Mesenteric fat pad (tissue), 1 donor: ENCODE measurements around the gene ZSCAN12. TPM values are rescaled to one million over a fixed set of nuclear protein-coding genes. Genes with fewer than 3 reads are reported as not detected.
A peak's percentile ranks its signal among the peaks of the same experiment; 100 is the strongest.
"Not testable (repeated sequence)": the region's sequence is repeated elsewhere in the genome, so short reads cannot be mapped to it uniquely, and the experiment has no call there.

Experiments
- DNase-seq: peaks from one replicate; pipeline ENCODE4 v3.0.0-alpha.2; 2020; ENCODE audit warnings: low spot score
- long read RNA-seq: library from polyadenylated mRNA; unstranded; transcript quantifications from one replicate; pipeline ENCODE4 v2.0.0, GENCODE V29; 2020
- total RNA-seq: library from RNA; stranded (reverse); fragmentation: NEBNext Ultra II Directional; extraction: Animal tissue kit (Norgen Biotek cat#: 25700); gene quantifications from one replicate; pipeline ENCODE4 v1.2.1, GENCODE V29; 2021
- donor health status: DM: yes; HTN: yes; CAD: no.

The ZSCAN12 gene
- 3.5 TPM for total RNA-seq
- long read RNA-seq, partial matches to known transcripts, result 3 of 5 reads
- long read RNA-seq, other reads (novel, unspliced or antisense), result 2 of 5 reads

GRCh38 chr6:28399350-28400121, at the start of gene ZSCAN12:
ZSCAN12 (minus strand) TSS chr6:28399747; CDS start chr6:28398405, 1,342 bp downstream.
- DNase-seq, result peak; percentile 92

DNA sequence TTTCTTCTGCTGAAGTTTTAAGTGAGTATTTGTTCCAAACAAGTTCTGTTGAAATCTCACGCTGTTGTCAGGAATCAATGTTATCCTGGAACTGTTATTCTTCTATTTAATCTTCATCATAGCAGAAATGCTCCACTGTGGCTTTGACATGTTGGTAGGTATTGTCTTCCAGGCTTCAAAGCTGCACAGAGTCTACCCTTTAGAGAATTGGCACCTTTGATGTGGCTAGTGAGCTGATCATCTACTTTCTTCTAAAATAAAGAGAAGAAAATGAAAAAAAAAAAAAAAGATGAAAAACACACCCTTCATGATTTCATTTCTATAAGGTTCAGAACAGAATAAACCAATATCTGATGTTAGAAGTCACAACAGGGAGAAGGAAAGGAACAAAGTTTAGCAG, 49.5 kb upstream of the ZSCAN12 start:
- DNase-seq, result no peak

GRCh38 chr6:28447512-28447906, 48.0 kb upstream of the ZSCAN12 start:
- DNase-seq, result not testable (repeated sequence)

GRCh38 chr6:28446818-28447511, 47.4 kb upstream of the ZSCAN12 start:
- no peak for DNase-seq

GRCh38 chr6:28444759-28445158, 45.2 kb upstream of the ZSCAN12 start:
- DNase-seq, result not testable (repeated sequence)

GRCh38 chr6:28443112-28443773, 43.7 kb upstream of the ZSCAN12 start, which contains the start of gene ZSCAN23:
ZSCAN23 (minus strand) TSS chr6:28443491; CDS start chr6:28436266, 7,225 bp downstream.
- peak; percentile 90 for DNase-seq

- no peak for DNase-seq
These were observed 43.0 kb upstream of the ZSCAN12 start for GRCh38 chr6:28442586-28442985.

DNA sequence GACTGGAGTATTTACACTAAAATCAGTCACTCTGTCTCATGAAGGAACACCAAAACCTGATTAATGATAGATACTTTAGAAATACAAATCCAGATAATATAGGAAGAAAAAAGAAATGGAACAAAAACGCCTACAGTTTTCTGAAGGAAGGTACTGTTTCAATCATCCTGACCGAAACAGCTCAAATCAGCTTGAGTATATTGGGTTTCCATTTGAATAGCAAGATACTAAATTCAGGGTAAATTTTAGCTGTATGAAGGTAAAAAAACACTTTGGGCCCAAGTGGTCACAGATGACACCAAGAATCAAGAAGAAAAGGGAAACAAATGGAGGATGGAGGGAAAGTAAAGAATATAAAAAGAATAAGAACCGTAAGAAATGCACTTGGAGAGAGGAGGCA, 36.9 kb upstream of the ZSCAN12 start:
- DNase-seq, result no peak

DNA sequence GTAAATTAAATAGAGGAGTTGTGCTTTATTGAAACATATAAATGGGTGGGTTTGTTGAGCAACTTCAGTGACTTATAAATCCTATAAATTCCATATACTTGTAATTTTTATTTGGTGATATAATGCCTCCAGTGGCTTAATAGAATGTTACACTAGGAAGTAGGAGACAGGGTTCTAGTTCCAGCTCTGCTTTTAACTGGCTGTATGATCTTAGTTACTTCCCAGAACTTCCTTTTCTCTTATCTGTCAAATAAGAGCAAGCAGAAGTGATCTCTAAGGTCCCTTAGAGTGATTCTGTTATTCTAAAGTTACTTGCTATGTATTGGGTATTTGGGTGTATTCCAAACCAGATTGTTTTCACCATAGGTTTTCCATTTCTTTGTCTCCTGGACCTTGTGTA, 33.6 kb upstream of the ZSCAN12 start:
- DNase-seq, result no peak

DNA sequence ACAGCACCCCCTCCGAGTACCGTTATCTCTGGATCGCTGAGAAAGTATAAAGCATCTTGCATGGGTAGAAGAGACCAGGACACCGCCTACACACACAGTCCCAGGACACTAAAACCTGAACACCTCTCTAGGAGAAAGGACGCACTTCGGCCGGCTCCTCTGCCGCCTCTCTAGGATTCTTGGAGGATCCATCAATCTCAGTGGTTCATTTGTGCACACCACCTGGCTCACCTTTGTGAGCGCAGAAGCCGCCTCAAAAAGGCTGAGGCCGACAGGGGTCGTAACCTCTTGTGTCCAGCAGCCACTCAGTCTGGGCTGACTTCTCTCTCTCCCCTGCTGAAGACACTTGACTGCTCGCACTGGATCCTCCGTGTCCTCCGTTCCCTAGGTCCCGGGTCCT, 30.2 kb upstream of the ZSCAN12 start:
- DNase-seq, result no peak

GRCh38 chr6:28425944-28426541, 26.5 kb upstream of the ZSCAN12 start:
- DNase-seq, result no peak

DNA sequence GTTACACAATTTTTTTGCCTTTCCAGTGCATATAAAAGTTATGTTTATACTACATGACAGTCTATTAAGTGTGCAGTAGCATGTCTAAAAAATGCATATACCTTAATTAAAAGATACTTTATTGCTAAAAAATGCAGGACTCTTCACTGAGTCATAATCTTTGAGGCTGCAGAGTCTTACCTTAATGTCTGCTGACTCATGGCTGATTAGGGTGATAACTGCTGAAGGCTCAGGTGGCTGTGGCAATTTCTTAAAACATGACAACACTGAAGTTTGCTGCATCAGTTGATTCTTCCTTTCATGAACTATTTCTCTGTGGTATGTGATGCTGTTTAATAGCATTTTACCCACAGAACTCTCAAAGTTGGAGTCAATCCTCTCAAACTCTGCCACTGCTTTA, 24.6 kb upstream of the ZSCAN12 start:
- DNase-seq, result no peak

DNA sequence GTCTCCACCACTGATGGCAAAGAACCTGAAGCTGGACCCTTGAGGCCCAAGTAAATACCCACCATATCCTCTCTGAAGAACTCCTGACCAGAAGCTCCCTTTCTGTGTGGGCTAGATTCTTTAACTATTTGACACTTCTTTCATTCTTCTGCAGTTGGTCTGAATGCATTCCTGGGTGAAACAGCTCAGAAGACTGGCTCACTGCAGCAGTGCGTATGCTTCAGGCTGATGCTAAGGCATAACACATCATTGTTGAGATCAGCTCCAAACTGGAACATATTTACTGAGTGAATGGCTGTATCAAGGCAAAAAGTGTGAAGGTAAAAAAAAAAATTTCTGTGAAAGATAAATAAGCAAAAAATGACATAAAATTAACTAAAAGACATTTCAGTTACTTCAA, 24.0 kb upstream of the ZSCAN12 start:
- DNase-seq, result no peak

GRCh38 chr6:28413681-28414080, 14.1 kb upstream of the ZSCAN12 start:
- DNase-seq, result no peak

DNA sequence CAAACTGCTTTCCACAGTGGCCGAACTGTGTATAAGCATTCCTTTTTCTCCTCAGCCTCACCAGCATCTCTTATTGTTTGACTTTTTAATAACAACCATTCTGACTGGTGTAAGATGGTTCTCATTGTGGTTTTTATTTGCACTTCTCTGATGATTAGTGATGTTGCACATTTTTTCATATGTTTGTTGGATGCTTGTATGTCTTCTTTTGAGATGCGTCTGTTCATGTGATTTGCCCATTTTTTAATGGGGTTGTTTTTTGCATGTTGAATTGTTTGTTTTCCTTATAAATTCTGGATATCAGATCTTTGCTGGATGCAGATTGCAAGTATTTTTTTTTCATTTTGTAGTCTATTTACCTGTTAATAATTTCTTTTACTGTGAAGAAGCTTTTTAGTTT, 11.2 kb upstream of the ZSCAN12 start:
- no peak for DNase-seq

- no peak for DNase-seq
These were observed 8.7 kb upstream of the ZSCAN12 start for GRCh38 chr6:28408076-28408802.

- no peak for DNase-seq
These were observed 7.9 kb upstream of the ZSCAN12 start for GRCh38 chr6:28407401-28407800.

DNA sequence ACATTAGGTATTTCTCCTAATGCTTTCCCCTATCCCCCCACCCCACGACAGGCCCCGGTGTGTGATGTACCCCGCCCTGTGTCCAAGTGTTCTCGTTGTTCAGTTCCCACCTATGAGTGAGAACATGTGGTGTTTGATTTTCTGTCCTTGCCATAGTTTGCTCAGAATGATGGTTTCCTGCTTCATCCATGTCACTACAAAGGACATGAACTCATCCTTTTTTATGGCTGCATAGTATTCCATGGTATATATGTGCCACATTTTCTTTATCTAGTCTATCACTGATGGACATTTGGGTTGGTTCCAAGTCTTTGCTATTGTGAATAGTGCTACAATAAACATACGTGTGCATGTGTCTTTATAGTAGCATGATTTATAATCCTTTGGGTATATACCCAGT, 4.4 kb upstream of the ZSCAN12 start:
- not testable (repeated sequence) for DNase-seq

- no peak for DNase-seq
These were observed 2.6 kb upstream of the ZSCAN12 start for GRCh38 chr6:28402197-28402596.

- no peak for DNase-seq
These were observed 1.6 kb upstream of the ZSCAN12 start for GRCh38 chr6:28401172-28401571.

- no peak for DNase-seq
These were observed 540 bp upstream of the ZSCAN12 start for GRCh38 chr6:28400122-28400451.
